Neuronal stem cell (in vitro differentiated cells): ENCODE measurements around the gene MTMR6.
A peak's percentile ranks its signal among the peaks of the same experiment; 100 is the strongest.

Source experiments
- DNase-seq: peaks from one replicate; pipeline ENCODE4 v3.0.0-alpha.2; 2013; ENCODE audit warnings: low spot score
- H2AFZ ChIP-seq: one replicate; pipeline ENCODE4 v1.6.1; 2013; ENCODE audit warnings: mild to moderate bottlenecking, low read length, inconsistent platforms
- H2AK5ac ChIP-seq: 2 replicates; pipeline ENCODE4 v1.6.1; 2013; ENCODE audit warnings: low read depth, mild to moderate bottlenecking, inconsistent platforms, low read length, moderate library complexity, mixed read lengths
- H2BK120ac ChIP-seq: 2 replicates; pipeline ENCODE4 v1.6.1; 2013; ENCODE audit warnings: low read depth, mild to moderate bottlenecking, inconsistent platforms, low read length, moderate library complexity, mixed read lengths
- H2BK12ac ChIP-seq: one replicate; pipeline ENCODE4 v1.6.1; 2013; ENCODE audit warnings: low read length, inconsistent platforms
- H2BK15ac ChIP-seq: 2 replicates; pipeline ENCODE4 v1.6.1; 2013; ENCODE audit warnings: mild to moderate bottlenecking, low read length, inconsistent platforms, mixed read lengths
- H2BK5ac ChIP-seq: one replicate; pipeline ENCODE4 v1.6.1; 2013; ENCODE audit warnings: inconsistent platforms, mild to moderate bottlenecking, low read length, moderate library complexity
- H3K14ac ChIP-seq: one replicate; pipeline ENCODE4 v1.6.1; 2013; ENCODE audit warnings: low read length, inconsistent platforms
- H3K18ac ChIP-seq: 2 replicates; pipeline ENCODE4 v1.6.1; 2013; ENCODE audit warnings: low read length, inconsistent platforms
- H3K23ac ChIP-seq: 2 replicates; pipeline ENCODE4 v1.6.1; 2013; ENCODE audit warnings: low read depth, mild to moderate bottlenecking, mixed read lengths, low read length, inconsistent platforms; ENCODE audit not compliant: poor library complexity
- H3K27ac ChIP-seq: replicated peaks from 3 replicates; pipeline ENCODE4 v1.5.1; 2013; ENCODE audit warnings: low read length, inconsistent platforms
- H3K27me3 ChIP-seq, 3 experiments: 2 replicates each; pipeline ENCODE4 v1.6.1; 2013; ENCODE audit warnings: low read length in 3 of 3, mild to moderate bottlenecking in 2 of 3, inconsistent platforms in 1 of 3, low read depth in 1 of 3, mixed read lengths in 1 of 3, moderate library complexity in 1 of 3; ENCODE audit not compliant: control insufficient read depth in 3 of 3, insufficient read depth in 3 of 3
- H3K36me3 ChIP-seq, 2 donors: replicated peaks in 1 of 2; 2 replicates each; pipeline ENCODE4 v1.6.1; 2013; ENCODE audit warnings: low read length in 2 of 2; ENCODE audit not compliant: control insufficient read depth in 2 of 2, insufficient read depth in 2 of 2
- H3K4ac ChIP-seq: 2 replicates; pipeline ENCODE4 v1.6.1; 2013; ENCODE audit warnings: inconsistent platforms, mild to moderate bottlenecking, low read length, moderate library complexity
- H3K4me1 ChIP-seq, 2 donors: 1 replicate in 1 of 2; 2 replicates in 1 of 2; pipeline ENCODE4 v1.6.1; 2013; ENCODE audit warnings: low read length in 2 of 2, low read depth in 1 of 2; ENCODE audit not compliant: control insufficient read depth in 2 of 2, insufficient read depth in 1 of 2
- H3K4me2 ChIP-seq: one replicate; pipeline ENCODE4 v1.6.1; 2013; ENCODE audit warnings: mild to moderate bottlenecking, low read length, inconsistent platforms; ENCODE audit not compliant: insufficient read depth, poor library complexity, severe bottlenecking
- H3K4me3 ChIP-seq, 2 donors: 2 replicates each; pipeline ENCODE4 v1.5.1; 2013; ENCODE audit warnings: low read length in 2 of 2, mild to moderate bottlenecking in 2 of 2, inconsistent platforms in 1 of 2, moderate library complexity in 1 of 2
- H3K79me1 ChIP-seq: one replicate; pipeline ENCODE4 v1.6.1; 2013; ENCODE audit warnings: low read depth, mild to moderate bottlenecking, inconsistent platforms, low read length, moderate library complexity
- H3K9ac ChIP-seq: one replicate; pipeline ENCODE4 v1.6.1; 2013; ENCODE audit warnings: mild to moderate bottlenecking, low read depth, low read length, inconsistent platforms; ENCODE audit not compliant: poor library complexity
- H3K9me3 ChIP-seq, 2 donors: replicated peaks in 1 of 2; 2 replicates each; pipeline versions ENCODE3 to v1.6.1; 2013; ENCODE audit warnings: low read length in 2 of 2, mild to moderate bottlenecking in 2 of 2, inconsistent platforms in 1 of 2, low read depth in 1 of 2, mixed read lengths in 1 of 2, moderate library complexity in 1 of 2; ENCODE audit not compliant: control insufficient read depth in 2 of 2, insufficient read depth in 1 of 2
- H4K8ac ChIP-seq: one replicate; pipeline ENCODE4 v1.6.1; 2013; ENCODE audit warnings: low read depth, mild to moderate bottlenecking, inconsistent platforms, low read length, moderate library complexity
- H4K91ac ChIP-seq: one replicate; pipeline ENCODE4 v1.6.1; 2013; ENCODE audit warnings: low read length, low read depth, mild to moderate bottlenecking, inconsistent platforms; ENCODE audit not compliant: poor library complexity
- whole genome bisulfite sequencing, 2 donors: extraction: QIAGEN DNeasy Blood & Tissue Kit; methylation state at CpG; one replicate each; pipeline ENCODE4 v1.1.7; 2013; ENCODE audit warnings: missing lambda C conversion rate in 2 of 2, mixed read lengths in 1 of 2; ENCODE audit not compliant: insufficient read length in 2 of 2, insufficient replicate concordance in 1 of 2; ENCODE audit errors: extremely low coverage in 2 of 2; 5-methylcytosine and 5-hydroxymethylcytosine counted together

The MTMR6 gene

GRCh38 chr13:25281193-25281934, 5.9 kb downstream of the MTMR6 start:
- H2BK120ac ChIP-seq: no peak overlapping the region
- H2BK15ac ChIP-seq: no peak overlapping the region
- no peak overlapping the region for H3K4me2 ChIP-seq
- H2BK12ac ChIP-seq: no peak overlapping the region
- H3K4ac ChIP-seq: no peak overlapping the region
- H3K27me3 ChIP-seq: no peaks in the 10 kb centered on the region
- H4K91ac ChIP-seq: no peak overlapping the region
- no peak for DNase-seq
- H3K79me1 ChIP-seq: no peaks in the 10 kb centered on the region
- no peak overlapping the region for H3K14ac ChIP-seq
- no peaks in the 10 kb centered on the region for H3K9me3 ChIP-seq
- no peak overlapping the region for H3K23ac ChIP-seq
- H3K4me1 ChIP-seq: peaks cover 0 to 7% of the 10 kb centered on the region in 2 donors
- no peaks in the 10 kb centered on the region for H3K36me3 ChIP-seq
- WGBS, 2 donors: no CpG with 5 or more reads among the region's 4 CpGs
- H3K27ac ChIP-seq: no peak overlapping the region
- no peak overlapping the region for H4K8ac ChIP-seq
- H3K4me3 ChIP-seq: no peak overlapping the region
- no peak overlapping the region for H2AFZ ChIP-seq
- no peak overlapping the region for H2BK5ac ChIP-seq
- H3K9ac ChIP-seq: no peak overlapping the region
- H2AK5ac ChIP-seq: no peak overlapping the region
- H3K18ac ChIP-seq: no peak overlapping the region

GRCh38 chr13:25280396-25280795, 6.9 kb downstream of the MTMR6 start:
- no peak overlapping the region for H3K4ac ChIP-seq
- no peaks in the 10 kb centered on the region for H3K36me3 ChIP-seq
- H2AK5ac ChIP-seq: no peak overlapping the region
- no peak overlapping the region for H2BK5ac ChIP-seq
- H3K27me3 ChIP-seq: no peaks in the 10 kb centered on the region
- no peak overlapping the region for H3K9ac ChIP-seq
- no peak overlapping the region for H2BK15ac ChIP-seq
- no peak overlapping the region for H3K14ac ChIP-seq
- H4K91ac ChIP-seq: no peak overlapping the region
- H2AFZ ChIP-seq: no peak overlapping the region
- no peak overlapping the region for H2BK120ac ChIP-seq
- H3K4me1 ChIP-seq: peaks cover 0 to 3% of the 10 kb centered on the region in 2 donors
- no peak overlapping the region for H2BK12ac ChIP-seq
- H3K23ac ChIP-seq: no peak overlapping the region
- no peak overlapping the region for H3K18ac ChIP-seq
- no peaks in the 10 kb centered on the region for H3K79me1 ChIP-seq
- H3K4me3 ChIP-seq: no peak overlapping the region
- DNase-seq: no peak
- no peaks in the 10 kb centered on the region for H3K9me3 ChIP-seq
- H4K8ac ChIP-seq: no peak overlapping the region
- H3K4me2 ChIP-seq: no peak overlapping the region
- H3K27ac ChIP-seq: no peak overlapping the region

GRCh38 chr13:25276748-25277147, 10.5 kb downstream of the MTMR6 start:
- H2BK12ac ChIP-seq: no peak overlapping the region
- H2BK5ac ChIP-seq: no peak overlapping the region
- no peaks in the 10 kb centered on the region for H3K9me3 ChIP-seq
- H4K91ac ChIP-seq: no peak overlapping the region
- no peak overlapping the region for H3K14ac ChIP-seq
- DNase-seq: no peak
- peaks cover 0 to 3% of the 10 kb centered on the region in 2 donors for H3K4me1 ChIP-seq
- no peak overlapping the region for H3K4ac ChIP-seq
- no peak overlapping the region for H4K8ac ChIP-seq
- H2BK120ac ChIP-seq: no peak overlapping the region
- WGBS, 2 donors: no CpG with 5 or more reads among the region's 2 CpGs
- no peak overlapping the region for H3K4me2 ChIP-seq
- no peak overlapping the region for H3K9ac ChIP-seq
- H2AK5ac ChIP-seq: no peak overlapping the region
- H2BK15ac ChIP-seq: no peak overlapping the region
- no peak overlapping the region for H2AFZ ChIP-seq
- no peaks in the 10 kb centered on the region for H3K27me3 ChIP-seq
- H3K79me1 ChIP-seq: no peaks in the 10 kb centered on the region
- no peak overlapping the region for H3K18ac ChIP-seq
- no peak overlapping the region for H3K4me3 ChIP-seq
- no peak overlapping the region for H3K23ac ChIP-seq
- H3K36me3 ChIP-seq: peaks cover 1 to 23% of the 10 kb centered on the region in 2 donors
- H3K27ac ChIP-seq: no peak overlapping the region

DNA sequence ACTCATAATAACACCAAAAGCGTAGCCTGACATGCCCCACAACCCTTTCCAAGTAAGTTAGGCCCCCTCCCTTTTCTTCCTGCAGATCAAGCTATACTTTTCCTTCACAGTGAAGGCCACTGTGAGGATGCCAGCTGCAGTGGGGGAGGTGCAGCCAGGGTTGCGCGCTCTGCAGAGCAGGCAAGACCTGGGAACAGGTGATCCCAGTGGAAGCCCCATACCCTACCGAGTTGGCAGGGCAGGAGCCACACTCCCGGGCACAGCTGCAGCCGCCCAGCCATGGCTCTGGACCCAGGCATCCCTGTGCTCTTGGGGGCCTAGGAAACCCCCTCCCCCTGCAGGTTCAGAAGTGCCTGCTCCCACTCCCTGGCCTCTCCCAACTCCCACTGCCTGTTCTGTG, 18.7 kb downstream of the MTMR6 start:
- H3K4me3 ChIP-seq: no peak overlapping the region
- peaks cover 0 to 4% of the 10 kb centered on the region in 2 donors for H3K4me1 ChIP-seq
- H3K27ac ChIP-seq: no peak overlapping the region
- H2BK5ac ChIP-seq: no peak overlapping the region
- no peaks in the 10 kb centered on the region for H3K27me3 ChIP-seq
- H2BK120ac ChIP-seq: no peak overlapping the region
- H3K23ac ChIP-seq: peak overlapping the region; percentile 43
- WGBS, 2 donors: no CpG with 5 or more reads among the region's 6 CpGs
- H4K91ac ChIP-seq: no peak overlapping the region
- no peaks in the 10 kb centered on the region for H3K79me1 ChIP-seq
- no peak overlapping the region for H3K4me2 ChIP-seq
- peak overlapping the region; percentile 94 for H3K14ac ChIP-seq
- H3K9me3 ChIP-seq: peaks cover 0 to 2% of the 10 kb centered on the region in 2 donors
- no peak overlapping the region for H2AFZ ChIP-seq
- H3K18ac ChIP-seq: peak overlapping the region; percentile 28
- H2BK15ac ChIP-seq: no peak overlapping the region
- H2AK5ac ChIP-seq: no peak overlapping the region
- H3K36me3 ChIP-seq: peaks cover 6 to 68% of the 10 kb centered on the region in 2 donors
- H3K9ac ChIP-seq: peak overlapping the region; percentile 60
- no peak for DNase-seq
- no peak overlapping the region for H2BK12ac ChIP-seq
- no peak overlapping the region for H3K4ac ChIP-seq
- H4K8ac ChIP-seq: no peak overlapping the region
